Stimulated activated memory B cell treated with anti-CD40 and anti-IgM and Interleukin-4, amounts not matched to agents 10 μg/mL and 1 μg/mL and 100 μg/mL, for 72 hours (primary cell): ENCODE results near the gene ZNF664.
"Not testable (repeated sequence)": the region's sequence is repeated elsewhere in the genome, so short reads cannot be mapped to it uniquely, and the experiment has no call there.

Experiments
- ATAC-seq: fragments of 150-1000 bp; cut with Tn5 transposase; 2 replicates; pipeline ENCODE4 v1.10.0; 2021
- H3K27ac Mint-ChIP-seq: one replicate; pipeline ENCODE4 v1.8.0; 2022; ENCODE audit warnings: mild to moderate bottlenecking, mixed read lengths
- H3K27me3 Mint-ChIP-seq: one replicate; pipeline ENCODE4 v1.8.0; 2022; ENCODE audit warnings: mixed read lengths
- H3K36me3 Mint-ChIP-seq: one replicate; pipeline ENCODE4 v1.8.0; 2022; ENCODE audit warnings: mixed read lengths
- H3K4me1 Mint-ChIP-seq: one replicate; pipeline ENCODE4 v1.8.0; 2022; ENCODE audit warnings: mixed read lengths
- H3K4me3 Mint-ChIP-seq: one replicate; pipeline ENCODE4 v1.8.0; 2022; ENCODE audit warnings: mild to moderate bottlenecking, moderate library complexity, mixed read lengths
- H3K9me3 Mint-ChIP-seq: one replicate; pipeline ENCODE4 v1.8.0; 2022; ENCODE audit warnings: mixed read lengths

The ZNF664 gene

GRCh38 chr12:123946516-123947505, 26.2 kb upstream of the ZNF664 start:
- ATAC-seq, H3K27me3 Mint-ChIP-seq, H3K4me1 Mint-ChIP-seq, H3K4me3 Mint-ChIP-seq, H3K9me3 Mint-ChIP-seq, H3K27ac Mint-ChIP-seq: not testable (repeated sequence)
- peaks cover 30% of the 10 kb centered on the region for H3K36me3 Mint-ChIP-seq

GRCh38 chr12:123947531-123947930, 25.5 kb upstream of the ZNF664 start:
- ATAC-seq, H3K27me3 Mint-ChIP-seq, H3K4me1 Mint-ChIP-seq, H3K27ac Mint-ChIP-seq, H3K4me3 Mint-ChIP-seq, H3K9me3 Mint-ChIP-seq: not testable (repeated sequence)
- peaks cover 23% of the 10 kb centered on the region for H3K36me3 Mint-ChIP-seq

DNA sequence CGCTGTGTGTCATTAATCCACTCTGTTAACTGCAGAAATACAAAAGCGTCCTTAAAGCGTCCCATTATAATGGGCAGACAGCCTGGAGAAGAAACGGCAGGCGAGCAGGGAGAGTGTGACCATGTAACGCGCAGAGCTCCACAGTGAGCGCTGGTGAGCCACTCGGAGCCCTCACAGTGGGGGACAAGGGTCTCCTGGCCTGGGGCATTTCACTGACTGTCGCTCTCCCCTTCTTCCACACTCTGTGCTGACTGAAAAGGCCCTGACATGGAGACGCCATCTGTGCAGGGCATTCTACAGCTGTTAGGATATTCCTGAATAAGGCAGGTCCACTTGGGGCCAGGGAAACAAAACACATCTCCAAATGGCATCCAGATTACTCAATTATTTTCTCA, 24.6 kb upstream of the ZNF664 start:
- Mint-ChIP-seq H3K4me1 (no peaks in the 10 kb centered on the region), H3K27ac (no peak overlapping the region), H3K27me3 (no peaks in the 10 kb centered on the region), H3K4me3 (no peak overlapping the region), H3K9me3 (no peaks in the 10 kb centered on the region), H3K36me3 (peaks cover 17% of the 10 kb centered on the region)
- ATAC-seq = no peak

DNA sequence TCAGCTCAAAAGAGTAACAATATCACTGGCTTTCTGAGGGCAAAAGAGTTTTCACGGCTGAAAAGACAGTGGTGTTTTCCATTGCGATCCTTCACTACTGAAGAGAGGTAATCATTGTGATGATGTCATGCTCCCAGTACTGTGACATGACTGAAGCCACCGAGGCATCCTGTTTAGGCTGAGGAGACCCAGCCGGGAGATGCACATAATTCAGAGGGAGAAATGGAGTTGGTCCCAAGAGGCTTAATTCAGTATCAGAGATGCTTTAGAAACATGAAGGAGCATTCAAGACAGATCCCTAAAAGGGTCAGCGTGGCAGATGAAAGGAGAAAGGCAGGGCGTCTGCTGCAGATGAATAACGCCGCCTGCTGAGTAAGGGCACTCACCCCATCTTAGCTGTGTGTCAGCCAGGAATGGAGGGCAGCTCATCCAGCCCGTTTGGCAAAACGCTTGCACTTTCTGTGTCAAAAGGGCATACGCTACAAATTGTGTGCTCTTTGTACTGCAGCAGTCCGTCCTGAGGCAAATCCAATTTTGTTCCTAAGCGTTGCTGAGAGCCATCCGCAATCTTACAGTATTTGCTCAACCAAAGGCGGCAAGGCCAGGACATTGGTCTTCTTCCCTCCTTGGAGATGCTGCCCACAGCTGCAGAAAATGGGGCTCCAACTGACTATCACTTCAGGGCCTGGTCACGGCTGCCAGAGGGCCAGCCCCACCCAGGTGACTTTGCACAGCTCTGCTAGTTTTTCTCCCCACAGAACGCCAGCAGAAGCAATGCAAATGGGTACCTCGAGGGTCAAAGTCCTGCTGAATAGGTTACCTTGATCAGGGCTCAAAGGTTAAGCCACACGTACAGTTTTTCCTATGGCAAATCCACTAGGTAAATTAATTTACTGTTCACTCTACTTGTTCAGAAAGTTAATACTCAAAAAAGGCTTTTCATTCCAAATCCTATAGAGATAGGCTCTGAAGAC, 23.9 kb upstream of the ZNF664 start:
- no peak for ATAC-seq
- H3K27me3 Mint-ChIP-seq = no peaks in the 10 kb centered on the region
- H3K4me1 Mint-ChIP-seq = no peaks in the 10 kb centered on the region
- no peak overlapping the region for H3K27ac Mint-ChIP-seq
- H3K9me3 Mint-ChIP-seq = no peaks in the 10 kb centered on the region
- no peak overlapping the region for H3K4me3 Mint-ChIP-seq
- H3K36me3 Mint-ChIP-seq = peaks cover 17% of the 10 kb centered on the region

DNA sequence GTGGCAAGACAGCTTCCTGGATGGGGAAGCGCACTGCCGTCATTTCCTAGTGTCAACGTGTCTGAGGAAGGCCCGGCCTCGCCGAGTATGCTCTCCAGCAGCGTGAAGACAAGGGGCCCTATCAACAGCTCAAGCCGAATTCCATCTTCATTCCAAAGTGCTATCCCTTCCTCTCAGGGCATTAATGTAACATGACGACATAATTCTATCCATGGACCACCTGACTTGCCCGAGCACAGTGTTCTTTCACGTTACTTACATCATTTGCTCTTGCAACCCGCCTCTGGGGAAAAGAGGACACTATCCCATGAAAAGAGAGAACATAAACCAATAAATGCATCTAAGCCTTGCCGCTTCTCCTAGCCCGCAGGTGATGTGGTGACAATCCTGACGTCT, 23.2 kb upstream of the ZNF664 start:
- Mint-ChIP-seq H3K4me3 (no peak overlapping the region), H3K4me1 (no peaks in the 10 kb centered on the region), H3K9me3 (no peaks in the 10 kb centered on the region), H3K27ac (no peak overlapping the region), H3K36me3 (peaks cover 12% of the 10 kb centered on the region), H3K27me3 (no peaks in the 10 kb centered on the region)
- no peak for ATAC-seq

GRCh38 chr12:123950476-123951349, 22.3 kb upstream of the ZNF664 start:
- H3K36me3 Mint-ChIP-seq = peaks cover 9% of the 10 kb centered on the region
- H3K4me3 Mint-ChIP-seq = no peak overlapping the region
- no peaks in the 10 kb centered on the region for H3K4me1 Mint-ChIP-seq
- no peaks in the 10 kb centered on the region for H3K27me3 Mint-ChIP-seq
- H3K27ac Mint-ChIP-seq = no peak overlapping the region
- no peak for ATAC-seq
- no peaks in the 10 kb centered on the region for H3K9me3 Mint-ChIP-seq

DNA sequence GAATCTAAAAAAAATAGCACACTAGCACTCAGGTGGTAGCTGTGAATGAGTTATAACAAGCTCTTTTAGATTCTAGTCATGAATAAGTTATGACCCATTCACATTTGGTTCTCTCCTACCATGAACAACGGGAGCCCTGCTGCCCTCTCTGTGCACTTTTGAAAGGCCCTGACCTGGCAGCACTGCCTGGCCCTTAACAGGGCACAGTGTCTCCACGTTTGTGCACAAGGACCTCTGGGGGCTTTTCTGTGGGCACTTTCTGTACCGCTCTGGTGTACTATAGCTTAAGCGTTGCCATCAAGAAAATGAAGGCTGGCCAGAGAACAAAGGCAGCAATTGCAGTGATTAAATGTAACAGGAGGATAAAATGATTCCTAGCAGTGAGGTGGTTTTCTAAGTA, 21.5 kb upstream of the ZNF664 start:
- H3K4me3 Mint-ChIP-seq = no peak overlapping the region
- H3K4me1 Mint-ChIP-seq = no peaks in the 10 kb centered on the region
- H3K27ac Mint-ChIP-seq = no peak overlapping the region
- no peaks in the 10 kb centered on the region for H3K27me3 Mint-ChIP-seq
- H3K36me3 Mint-ChIP-seq = peaks cover 1% of the 10 kb centered on the region
- no peaks in the 10 kb centered on the region for H3K9me3 Mint-ChIP-seq
- no peak for ATAC-seq

GRCh38 chr12:123952037-123952436, 21.0 kb upstream of the ZNF664 start:
- no peaks in the 10 kb centered on the region for H3K4me1 Mint-ChIP-seq

DNA sequence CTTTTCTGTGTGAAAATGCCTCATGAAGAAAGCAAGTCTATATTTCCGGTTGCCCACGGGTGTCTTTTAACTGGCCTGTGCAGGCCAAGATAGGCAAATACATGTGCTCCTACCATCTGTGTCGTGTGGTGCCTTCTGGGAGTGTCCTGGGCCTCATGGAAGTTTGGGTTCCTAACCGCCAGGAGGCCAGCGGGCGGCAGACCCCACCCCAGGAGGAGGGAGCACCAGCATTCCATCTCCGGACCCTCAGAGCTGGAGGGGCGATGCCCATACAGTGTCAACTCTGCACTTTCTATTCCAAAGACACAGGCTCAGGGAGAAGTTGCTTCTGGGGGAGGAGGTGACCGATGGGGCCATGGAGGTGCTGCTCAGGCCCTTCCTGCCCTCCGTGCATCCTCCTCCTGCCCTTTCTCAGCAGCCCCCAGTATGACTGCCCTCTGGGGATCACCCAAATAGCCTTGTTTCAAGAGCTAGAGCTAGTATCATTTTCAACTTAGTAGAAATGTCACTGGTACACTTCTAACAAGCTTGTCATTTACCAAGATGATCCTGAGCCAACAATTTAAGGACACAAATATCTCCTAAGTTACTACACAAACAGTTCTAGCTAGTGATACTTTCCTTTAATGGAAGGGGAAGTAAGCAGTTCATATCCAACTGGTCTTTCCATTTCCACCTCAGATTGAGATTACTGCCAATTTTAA, 18.2 kb upstream of the ZNF664 start:
- no peaks in the 10 kb centered on the region for H3K9me3 Mint-ChIP-seq
- no peaks in the 10 kb centered on the region for H3K36me3 Mint-ChIP-seq
- no peaks in the 10 kb centered on the region for H3K27me3 Mint-ChIP-seq
- no peak for ATAC-seq
- H3K4me1 Mint-ChIP-seq = no peaks in the 10 kb centered on the region
- H3K27ac Mint-ChIP-seq = no peak overlapping the region
- H3K4me3 Mint-ChIP-seq = no peak overlapping the region

More at GRCh38 chr12:123952037-123952436, 21.0 kb upstream of the ZNF664 start:
- no peak for ATAC-seq
- H3K36me3 Mint-ChIP-seq = no peaks in the 10 kb centered on the region
- no peaks in the 10 kb centered on the region for H3K27me3 Mint-ChIP-seq
- H3K27ac Mint-ChIP-seq = no peak overlapping the region
- no peak overlapping the region for H3K4me3 Mint-ChIP-seq
- no peaks in the 10 kb centered on the region for H3K9me3 Mint-ChIP-seq

- no peaks in the 10 kb centered on the region for H3K36me3 Mint-ChIP-seq
- H3K4me3 Mint-ChIP-seq = no peak overlapping the region
- no peaks in the 10 kb centered on the region for H3K27me3 Mint-ChIP-seq
- no peaks in the 10 kb centered on the region for H3K4me1 Mint-ChIP-seq
- no peaks in the 10 kb centered on the region for H3K9me3 Mint-ChIP-seq
- no peak overlapping the region for H3K27ac Mint-ChIP-seq
- no peak for ATAC-seq
These were observed 16.8 kb upstream of the ZNF664 start for GRCh38 chr12:123956249-123956648.

GRCh38 chr12:123957196-123957595, 15.8 kb upstream of the ZNF664 start:
- no peak for ATAC-seq
- Mint-ChIP-seq H3K9me3 (no peaks in the 10 kb centered on the region), H3K4me3 (no peak overlapping the region), H3K36me3 (no peaks in the 10 kb centered on the region), H3K27ac (no peak overlapping the region), H3K4me1 (no peaks in the 10 kb centered on the region), H3K27me3 (no peaks in the 10 kb centered on the region)

DNA sequence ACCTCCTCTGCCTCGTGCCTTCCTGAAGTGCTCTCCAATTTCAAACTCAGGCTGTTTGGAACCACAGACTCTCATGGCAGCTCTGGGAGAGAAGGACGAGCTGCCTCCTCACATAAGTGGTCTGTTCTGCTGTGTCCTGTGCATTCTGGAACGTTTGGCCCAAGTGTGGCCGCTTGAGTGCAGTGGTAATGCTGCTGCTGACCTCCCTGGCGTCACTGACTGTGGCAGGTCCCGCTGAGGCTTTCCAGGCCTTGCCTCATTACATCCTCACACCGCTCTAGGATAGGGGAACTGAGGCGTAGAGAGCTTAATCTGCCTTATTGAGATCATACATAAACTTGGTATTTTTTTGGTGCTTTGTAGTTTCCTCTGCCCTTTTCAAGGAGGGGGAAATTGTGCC, 14.6 kb upstream of the ZNF664 start:
- no peaks in the 10 kb centered on the region for H3K27me3 Mint-ChIP-seq
- no peak overlapping the region for H3K27ac Mint-ChIP-seq
- ATAC-seq = no peak

DNA sequence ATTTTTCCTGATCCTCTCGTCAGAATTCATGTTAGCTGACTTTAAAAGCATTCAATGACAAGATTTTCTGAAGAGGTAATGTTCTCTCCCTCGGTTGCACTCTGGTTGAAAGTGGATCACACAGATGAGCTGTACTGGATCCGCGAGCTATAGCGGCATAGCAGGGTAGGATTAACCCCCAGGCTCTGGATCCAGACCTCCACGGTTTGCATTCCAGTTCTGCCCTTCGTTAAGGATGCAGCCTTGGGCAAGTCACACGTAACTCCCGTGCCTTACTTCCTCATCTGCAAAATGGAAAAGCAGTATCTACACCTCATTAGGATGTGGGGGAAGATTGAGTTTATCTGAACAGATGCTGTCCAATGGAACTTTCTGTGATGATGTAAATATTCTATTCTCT, 14.1 kb upstream of the ZNF664 start:
- H3K36me3 Mint-ChIP-seq = no peaks in the 10 kb centered on the region
- H3K4me1 Mint-ChIP-seq = no peaks in the 10 kb centered on the region
- H3K27me3 Mint-ChIP-seq = no peaks in the 10 kb centered on the region
- H3K27ac Mint-ChIP-seq = no peak overlapping the region
- no peaks in the 10 kb centered on the region for H3K9me3 Mint-ChIP-seq
- H3K4me3 Mint-ChIP-seq = no peak overlapping the region
- no peak for ATAC-seq

More for the DNA sequence above, 14.6 kb upstream of the ZNF664 start:
- H3K9me3 Mint-ChIP-seq = no peaks in the 10 kb centered on the region
- H3K4me1 Mint-ChIP-seq = no peaks in the 10 kb centered on the region
- H3K36me3 Mint-ChIP-seq = no peaks in the 10 kb centered on the region
- H3K4me3 Mint-ChIP-seq = no peak overlapping the region

- H3K9me3 Mint-ChIP-seq = no peaks in the 10 kb centered on the region
- H3K4me3 Mint-ChIP-seq = no peak overlapping the region
- no peak overlapping the region for H3K27ac Mint-ChIP-seq
- no peaks in the 10 kb centered on the region for H3K4me1 Mint-ChIP-seq
- ATAC-seq = no peak
- H3K27me3 Mint-ChIP-seq = no peaks in the 10 kb centered on the region
- no peaks in the 10 kb centered on the region for H3K36me3 Mint-ChIP-seq
These were observed 12.8 kb upstream of the ZNF664 start for GRCh38 chr12:123960029-123960735.
